GM23338 (cell line): Measurements from ENCODE around the gene TCN2. TPM values are rescaled to one million over a fixed set of nuclear protein-coding genes. Genes with fewer than 3 reads are reported as not detected.

Source experiments
- ATAC-seq: fragments of 200-7000 bp; cut with Tn5 transposase; 3 replicates; pipeline ENCODE4 v1.9.1; 2020
- DNase-seq: peaks from one replicate; pipeline ENCODE4 v3.0.0-alpha.2; 2015; ENCODE audit warnings: low spot score
- H2AFZ ChIP-seq: fragments of 200-600 bp; sonication (generic); 2 replicates; pipeline ENCODE4 v1.8.0; 2016; ENCODE audit warnings: antibody characterized with exemption, mild to moderate bottlenecking, moderate library complexity
- H3F3A ChIP-seq: fragments of 200-600 bp; sonication (generic); replicated peaks from 2 replicates; pipeline ENCODE4 v1.8.0; 2017; ENCODE audit warnings: antibody characterized with exemption, mixed run types, low read depth
- H3K27ac ChIP-seq: fragments of 200-600 bp; sonication (generic); 2 replicates; pipeline ENCODE4 v1.6.1; 2016; ENCODE audit warnings: low read depth
- H3K27me3 ChIP-seq: fragments of 200-600 bp; sonication (generic); 2 replicates; pipeline ENCODE4 v1.8.0; 2016; ENCODE audit warnings: mild to moderate bottlenecking, mixed run types, moderate library complexity; ENCODE audit not compliant: insufficient read depth
- H3K36me3 ChIP-seq: fragments of 200-600 bp; sonication (generic); 2 replicates; pipeline ENCODE4 v1.8.0; 2016; ENCODE audit warnings: mild to moderate bottlenecking; ENCODE audit not compliant: insufficient read depth
- H3K4me1 ChIP-seq: fragments of 200-600 bp; sonication (generic); 2 replicates; pipeline ENCODE4 v1.8.0; 2016; ENCODE audit warnings: mild to moderate bottlenecking, moderate library complexity; ENCODE audit not compliant: insufficient read depth
- H3K4me2 ChIP-seq: fragments of 200-600 bp; sonication (generic); 2 replicates; pipeline ENCODE4 v1.7.1; 2017; ENCODE audit warnings: mixed run types
- H3K4me3 ChIP-seq: fragments of 200-600 bp; sonication (generic); 2 replicates; pipeline ENCODE4 v1.6.1; 2016; ENCODE audit warnings: mixed run types
- H3K79me2 ChIP-seq: fragments of 200-600 bp; sonication (generic); replicated peaks from 2 replicates; pipeline ENCODE4 v1.8.0; 2017; ENCODE audit warnings: mild to moderate bottlenecking; ENCODE audit not compliant: insufficient read depth
- H3K9me2 ChIP-seq: fragments of 200-600 bp; sonication (generic); 2 replicates; pipeline ENCODE4 v1.8.0; 2017; ENCODE audit not compliant: insufficient read depth
- H4K20me1 ChIP-seq: fragments of 200-600 bp; sonication (generic); replicated peaks from 2 replicates; pipeline ENCODE4 v1.8.0; 2017; ENCODE audit warnings: mild to moderate bottlenecking; ENCODE audit not compliant: insufficient read depth
- H3K27ac Mint-ChIP-seq: 2 replicates; pipeline ENCODE4 v1.8.0; 2020; ENCODE audit warnings: inconsistent platforms, mild to moderate bottlenecking, moderate library complexity, mixed read lengths
- H3K27me3 Mint-ChIP-seq: 3 replicates; pipeline ENCODE4 v1.8.0; 2022; ENCODE audit warnings: low read depth, mild to moderate bottlenecking, moderate library complexity, mixed read lengths, inconsistent platforms; ENCODE audit not compliant: insufficient read depth, poor library complexity
- H3K36me3 Mint-ChIP-seq: 3 replicates; pipeline ENCODE4 v1.8.0; 2021; ENCODE audit warnings: low read depth, mild to moderate bottlenecking, inconsistent platforms, moderate library complexity, mixed read lengths
- H3K4me1 Mint-ChIP-seq: 3 replicates; pipeline ENCODE4 v1.8.0; 2020; ENCODE audit warnings: mild to moderate bottlenecking, inconsistent platforms, mixed read lengths
- H3K4me3 Mint-ChIP-seq: 3 replicates; pipeline ENCODE4 v1.8.0; 2021; ENCODE audit warnings: moderate library complexity, mild to moderate bottlenecking, inconsistent platforms, mixed read lengths
- H3K9me3 Mint-ChIP-seq: 3 replicates; pipeline ENCODE4 v1.8.0; 2020; ENCODE audit warnings: moderate library complexity, mild to moderate bottlenecking, inconsistent platforms, mixed read lengths
- CREB1 ChIP-seq: fragments of 250-450 bp; sonication (Bioruptor Pico); IDR thresholded peaks from 2 replicates; pipeline ENCODE4 v1.5.0; 2020; ENCODE audit warnings: low read depth, mild to moderate bottlenecking, moderate library complexity
- ETS1 ChIP-seq: IDR thresholded peaks from 2 replicates; pipeline ENCODE4 v1.6.1; 2016; ENCODE audit warnings: antibody characterized with exemption
- EZH2 ChIP-seq: fragments of 200-600 bp; sonication (generic); IDR thresholded peaks from one replicate; pipeline ENCODE4 v1.8.0; 2017; ENCODE audit warnings: antibody characterized with exemption, mild to moderate bottlenecking, low read depth; ENCODE audit not compliant: unreplicated experiment
- JUNB ChIP-seq: IDR thresholded peaks from one replicate; pipeline ENCODE4 v1.6.1; 2016; ENCODE audit warnings: antibody characterized with exemption; ENCODE audit not compliant: unreplicated experiment
- NANOG ChIP-seq: IDR thresholded peaks from 2 replicates; pipeline ENCODE4 v1.6.1; 2016; ENCODE audit warnings: antibody characterized with exemption, borderline replicate concordance
- POLR2AphosphoS5 ChIP-seq: IDR thresholded peaks from 2 replicates; pipeline ENCODE4 v1.6.1; 2016; ENCODE audit warnings: antibody characterized with exemption, low read depth
- STAT1 ChIP-seq: IDR thresholded peaks from one replicate; pipeline ENCODE4 v1.6.1; 2016; ENCODE audit warnings: antibody characterized with exemption; ENCODE audit not compliant: unreplicated experiment
- ZNF114 ChIP-seq: fragments of 250-450 bp; sonication (Bioruptor Pico); IDR thresholded peaks from 2 replicates; pipeline ENCODE4 v1.5.0; 2020; ENCODE audit warnings: mild to moderate bottlenecking, moderate library complexity
- ZNF331 ChIP-seq: fragments of 250-450 bp; sonication (Bioruptor Pico); IDR thresholded peaks from 2 replicates; pipeline ENCODE4 v1.5.0; 2020; ENCODE audit warnings: low read depth, mild to moderate bottlenecking, moderate library complexity
- ZNF462 ChIP-seq: fragments of 250-450 bp; sonication (Bioruptor Pico); IDR thresholded peaks from 2 replicates; pipeline ENCODE4 v1.5.0; 2020; ENCODE audit warnings: mild to moderate bottlenecking, moderate library complexity
- polyA plus RNA-seq: library from polyadenylated mRNA; unstranded; fragments of >200 nt; fragmentation: Nextera tagmentation; extraction: Ambion mirVana; gene quantifications from 2 replicates; pipeline ENCODE4 v1.2.1, GENCODE V29; 2016
- total RNA-seq: library from RNA; depleted of rRNA; stranded (reverse); fragments of >200 nt; shearing (Covaris generic); gene quantifications from 2 replicates; pipeline ENCODE4 v1.2.3, GENCODE V29; 2014
- TF ChIP-seq, protein P1 (sequence below), 2 experiments: fragments of 200-600 bp in 1 of 2; sonication (generic) in 1 of 2; conservative IDR thresholded peaks; 2 replicates each; pipeline versions ENCODE4 v1.5.1 to v1.6.1; 2016 to 2017; ENCODE audit warnings: antibody characterized with exemption in 2 of 2, low read depth in 2 of 2, mild to moderate bottlenecking in 2 of 2, moderate library complexity in 1 of 2

The TCN2 gene
- total and polyA plus RNA-seq, 2 experiments from 2014 or later = 12.9 to 38.1 TPM

GRCh38 chr22:30662040-30662439 lies 55.1 kb downstream of the TCN2 start:
- no peaks in the 10 kb centered on the region for H3K79me2 ChIP-seq
- H3K4me3 ChIP-seq = no peak overlapping the region
- H3K27ac ChIP-seq = no peak overlapping the region
- Mint-ChIP-seq H3K4me3 (no peak overlapping the region), H3K27me3 (peaks cover 4% of the 10 kb centered on the region), H3K27ac (no peak overlapping the region), H3K36me3 (peaks cover 7% of the 10 kb centered on the region; the same call in 2 of the 3 replicates), H3K9me3 (no peaks in the 10 kb centered on the region; the same call in 2 of the 3 replicates), H3K4me1 (peaks cover 8% of the 10 kb centered on the region)
- H3K9me2 ChIP-seq = no peaks in the 10 kb centered on the region
- H4K20me1 ChIP-seq = no peaks in the 10 kb centered on the region
- ATAC-seq = no peak
- peaks cover 7% of the 10 kb centered on the region for H3K4me1 ChIP-seq
- no peak overlapping the region for H3K4me2 ChIP-seq
- no peaks in the 10 kb centered on the region for H3K36me3 ChIP-seq
- no peak for DNase-seq
- TF ChIP-seq EZH2 = no peak
- no peak for TF ChIP-seq JUNB
- no peak for TF ChIP-seq ZNF462 (CRISPR knock-in tag)
- no peak for TF ChIP-seq ZNF331 (CRISPR knock-in tag)
- no peak for TF ChIP-seq POLR2AphosphoS5
- no peak for TF ChIP-seq CREB1
- TF ChIP-seq STAT1 = no peak
- no peak for TF ChIP-seq NANOG
- TF ChIP-seq ETS1 = no peak
- TF ChIP-seq, protein P1, sequence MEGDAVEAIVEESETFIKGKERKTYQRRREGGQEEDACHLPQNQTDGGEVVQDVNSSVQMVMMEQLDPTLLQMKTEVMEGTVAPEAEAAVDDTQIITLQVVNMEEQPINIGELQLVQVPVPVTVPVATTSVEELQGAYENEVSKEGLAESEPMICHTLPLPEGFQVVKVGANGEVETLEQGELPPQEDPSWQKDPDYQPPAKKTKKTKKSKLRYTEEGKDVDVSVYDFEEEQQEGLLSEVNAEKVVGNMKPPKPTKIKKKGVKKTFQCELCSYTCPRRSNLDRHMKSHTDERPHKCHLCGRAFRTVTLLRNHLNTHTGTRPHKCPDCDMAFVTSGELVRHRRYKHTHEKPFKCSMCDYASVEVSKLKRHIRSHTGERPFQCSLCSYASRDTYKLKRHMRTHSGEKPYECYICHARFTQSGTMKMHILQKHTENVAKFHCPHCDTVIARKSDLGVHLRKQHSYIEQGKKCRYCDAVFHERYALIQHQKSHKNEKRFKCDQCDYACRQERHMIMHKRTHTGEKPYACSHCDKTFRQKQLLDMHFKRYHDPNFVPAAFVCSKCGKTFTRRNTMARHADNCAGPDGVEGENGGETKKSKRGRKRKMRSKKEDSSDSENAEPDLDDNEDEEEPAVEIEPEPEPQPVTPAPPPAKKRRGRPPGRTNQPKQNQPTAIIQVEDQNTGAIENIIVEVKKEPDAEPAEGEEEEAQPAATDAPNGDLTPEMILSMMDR (conservative IDR thresholded peaks at IDR 0.05; ENCODE audit: low read depth in 2 of 2) = no peak
- TF ChIP-seq ZNF114 (CRISPR knock-in tag) = no peak
- H3K27me3 ChIP-seq = peaks cover 5% of the 10 kb centered on the region; the same call in 1 of the 2 replicates
- peaks cover 6% of the 10 kb centered on the region; the same call in 1 of the 2 replicates for H3F3A ChIP-seq
- no peak overlapping the region for H2AFZ ChIP-seq
